Endothelial cell of umbilical vein (primary cell): ENCODE data around the gene EEF1G.

Experiments used
- CTCF ChIP-seq, 2 donors: IDR thresholded peaks; 1 replicate in 1 of 2; 2 replicates in 1 of 2; pipeline ENCODE4 v1.5.1; 2011; ENCODE audit warnings: low read length in 2 of 2, mild to moderate bottlenecking in 2 of 2, moderate library complexity in 2 of 2, control low read depth in 1 of 2, inconsistent platforms in 1 of 2, low read depth in 1 of 2; ENCODE audit not compliant: insufficient read depth in 1 of 2; ENCODE audit errors: extremely low read depth in 1 of 2
- EZH2 ChIP-seq: IDR thresholded peaks from 2 replicates; pipeline ENCODE4 v1.6.1; 2012; ENCODE audit warnings: borderline replicate concordance, low read depth, mild to moderate bottlenecking, moderate library complexity, low read length, inconsistent platforms; ENCODE audit not compliant: severe bottlenecking
- JUN ChIP-seq: IDR thresholded peaks from 2 replicates; pipeline ENCODE4 v1.6.1; 2011; ENCODE audit warnings: borderline replicate concordance, low read depth; ENCODE audit not compliant: insufficient read length, insufficient read depth
- POLR2A ChIP-seq: IDR thresholded peaks from 2 replicates; pipeline ENCODE4 v1.6.1; 2012; ENCODE audit warnings: low read depth, mild to moderate bottlenecking, control low read depth, low read length

- TF ChIP-seq CTCF (IDR thresholded peaks at IDR 0.05; ENCODE audit: extremely low read depth in 1 of 2, insufficient read depth in 1 of 2, low read depth in 1 of 2, low read length in 2 of 2) (no peak), POLR2A (no peak), JUN (no peak), EZH2 (no peak)
Observed at GRCh38 chr11:62580959-62581715, 7.4 kb upstream of the EEF1G start.
